Measurements from ENCODE around the gene TGFBR3. TPM values are rescaled to one million over a fixed set of nuclear protein-coding genes. Genes with fewer than 3 reads are reported as not detected.
"Not testable (repeated sequence)": the region's sequence is repeated elsewhere in the genome, so short reads cannot be mapped to it uniquely, and the experiment has no call there.

TGFBR3 gene
- total and polyA plus RNA-seq, 7 donors, result 1.2 to 170 (median 92.2) TPM

- DNase-seq, result no peak
- WGBS, 2 donors, result 81 to 89% methylated on average over 8 of the region's 8 CpGs
- Histone ChIP-seq H3K36me3 (no peaks in the 10 kb centered on the region), H3K4me3 (no peak overlapping the region), H3K4me1 (peaks cover 0 to 60% (median 36%) of the 10 kb centered on the region in 4 donors), H3K9me3 (no peaks in the 10 kb centered on the region), H3K27me3 (no peaks in the 10 kb centered on the region), H3K27ac (peak overlapping the region; percentile 58 to 77 (median 72))
- TF ChIP-seq POLR2A (IDR thresholded peaks at IDR 0.05), result no peak
- peak in 2 of 4 experiments; percentile 26 to 42 for TF ChIP-seq CTCF (IDR thresholded peaks at IDR 0.05)
- peak; percentile 46 to 65 (median 56) for TF ChIP-seq POLR2AphosphoS5 (IDR thresholded peaks at IDR 0.05)
- TF ChIP-seq EP300 (IDR thresholded peaks at IDR 0.05), result peak in 2 of 4 donors; percentile 33 to 40
- intact Hi-C loops (cut with DNase I), result no loop called here
Observed at GRCh38 chr1:91836331-91837040, 49.5 kb downstream of the TGFBR3 start.

- H3K9me3 ChIP-seq, result no peaks in the 10 kb centered on the region
- H3K36me3 ChIP-seq, result no peaks in the 10 kb centered on the region
- TF ChIP-seq CTCF (IDR thresholded peaks at IDR 0.05) (no peak), POLR2AphosphoS5 (IDR thresholded peaks at IDR 0.05) (no peak), EP300 (IDR thresholded peaks at IDR 0.05) (no peak), POLR2A (IDR thresholded peaks at IDR 0.05) (no peak)
- no peak overlapping the region for H3K4me3 ChIP-seq
- intact Hi-C loops (cut with DNase I), result no loop called here
- no peak for DNase-seq
- peaks cover 0 to 65% (median 45%) of the 10 kb centered on the region in 4 donors for H3K4me1 ChIP-seq
- H3K27me3 ChIP-seq, result no peaks in the 10 kb centered on the region
- 18 to 77% methylated on average over 1 of the region's 1 CpG for WGBS, 2 donors
- peak overlapping the region; percentile 58 to 77 (median 72) for H3K27ac ChIP-seq
Observed at GRCh38 chr1:91835087-91835521, 50.8 kb downstream of the TGFBR3 start.

- H3K9me3 ChIP-seq, H3K36me3 ChIP-seq, H3K27me3 ChIP-seq, H3K4me3 ChIP-seq, DNase-seq: not testable (repeated sequence)
- intact Hi-C loops (cut with DNase I), result loop anchor here (5.0 kb wide), 1 partner anchor 92 kb away; no protein-coding TSS in a partner anchor
- Histone ChIP-seq H3K27ac (peak overlapping the region; percentile 58 to 77 (median 72)), H3K4me1 (peaks cover 0 to 69% (median 51%) of the 10 kb centered on the region in 4 donors)
- 84 to 91% methylated on average over 7 of the region's 7 CpGs for WGBS, 2 donors
Observed at GRCh38 chr1:91834549-91834948, 51.4 kb downstream of the TGFBR3 start.

GRCh38 chr1:91833946-91834345 lies 52.0 kb downstream of the TGFBR3 start:
- Histone ChIP-seq H3K9me3 (no peaks in the 10 kb centered on the region), H3K4me1 (peaks cover 0 to 72% (median 53%) of the 10 kb centered on the region in 4 donors), H3K36me3 (no peaks in the 10 kb centered on the region), H3K4me3 (no peak overlapping the region), H3K27me3 (no peaks in the 10 kb centered on the region), H3K27ac (peak overlapping the region in 3 of 4 donors; percentile 72 to 77 (median 72))
- TF ChIP-seq EP300 (IDR thresholded peaks at IDR 0.05) (no peak), POLR2AphosphoS5 (IDR thresholded peaks at IDR 0.05) (no peak), CTCF (IDR thresholded peaks at IDR 0.05) (no peak), POLR2A (IDR thresholded peaks at IDR 0.05) (no peak)
- DNase-seq, result no peak
- whole genome bisulfite sequencing, 2 donors, result 90 to 96% methylated on average over 1 of the region's 1 CpG
- intact Hi-C loops (cut with DNase I), result loop anchor here (5.0 kb wide), 1 partner anchor 92 kb away; no protein-coding TSS in a partner anchor

GRCh38 chr1:91831132-91831930 lies 54.6 kb downstream of the TGFBR3 start:
- Histone ChIP-seq H3K36me3 (no peaks in the 10 kb centered on the region), H3K27ac (peak overlapping the region; percentile 64 to 81 (median 79)), H3K4me1 (peaks cover 0 to 86% (median 75%) of the 10 kb centered on the region in 4 donors), H3K4me3 (no peak overlapping the region), H3K27me3 (no peaks in the 10 kb centered on the region), H3K9me3 (no peaks in the 10 kb centered on the region)
- peak in 1 of 4 donors; percentile 34 for TF ChIP-seq EP300 (IDR thresholded peaks at IDR 0.05)
- TF ChIP-seq CTCF (IDR thresholded peaks at IDR 0.05), result no peak
- no peak for TF ChIP-seq POLR2A (IDR thresholded peaks at IDR 0.05)
- peak in 2 of 4 donors; percentile 28 to 64 for TF ChIP-seq POLR2AphosphoS5 (IDR thresholded peaks at IDR 0.05)
- intact Hi-C loops (cut with DNase I), result loop anchor here (5.0 kb wide), 1 partner anchor 89 kb away; no protein-coding TSS in a partner anchor
- DNase-seq, result peak; percentile 75
- WGBS, 2 donors, result 27 to 57% methylated on average over 8 of the region's 8 CpGs
